ENCODE measurements around the gene LRIG1.
A peak's percentile ranks its signal among the peaks of the same experiment; 100 is the strongest.

LRIG1 gene

GRCh38 chr3:66382142-66382541 lies 118.7 kb downstream of the LRIG1 start:
- no peak for DNase-seq (ENCODE audit: low read depth)

DNA sequence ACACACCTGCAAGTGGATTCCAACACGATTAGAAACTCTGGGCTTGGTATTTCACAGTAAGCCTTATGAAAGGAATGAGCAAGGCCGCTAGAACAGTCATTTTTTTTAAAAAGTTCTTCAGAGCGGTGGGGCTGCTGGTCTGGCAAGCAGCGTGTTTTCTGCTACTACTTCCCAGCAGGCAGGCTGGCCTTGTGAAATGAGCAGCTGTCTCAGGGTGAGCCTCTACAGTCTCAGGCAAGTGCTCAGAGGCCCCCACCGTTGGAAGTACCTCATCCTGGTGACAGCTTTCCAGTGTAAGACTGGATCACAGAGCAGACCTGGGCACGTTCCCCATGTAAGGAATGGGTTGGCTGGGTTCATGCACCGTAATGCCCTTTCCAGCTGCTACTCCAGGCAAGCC lies 119.2 kb downstream of the LRIG1 start:
- DNase-seq (ENCODE audit: low read depth) = no peak

- DNase-seq (ENCODE audit: low read depth) = no peak
Measured at GRCh38 chr3:66380200-66380932, 120.5 kb downstream of the LRIG1 start.

- DNase-seq (ENCODE audit: low read depth) = no peak
Measured at GRCh38 chr3:66379565-66379964, 121.3 kb downstream of the LRIG1 start.

DNA sequence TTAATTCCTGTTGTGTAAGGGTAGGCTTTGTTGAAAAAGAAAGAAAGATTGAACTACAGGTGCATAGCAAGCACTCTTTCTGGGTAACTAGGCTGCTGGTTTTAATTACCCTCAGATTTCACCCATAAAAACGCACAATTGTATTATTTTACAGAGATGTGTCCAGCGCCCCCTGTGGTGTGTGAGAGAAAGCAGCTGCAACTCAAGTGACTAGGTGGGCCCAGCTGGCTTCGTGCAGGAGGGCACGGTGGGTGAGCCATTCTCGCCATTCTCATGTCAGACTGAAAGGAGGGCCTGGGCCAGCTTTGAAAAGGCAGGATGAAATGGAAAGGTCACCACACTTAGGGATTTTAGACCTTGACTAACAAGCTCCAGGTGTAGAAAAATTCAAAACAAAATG lies 122.6 kb downstream of the LRIG1 start:
- peak; percentile 13 for DNase-seq (ENCODE audit: low read depth)

DNA sequence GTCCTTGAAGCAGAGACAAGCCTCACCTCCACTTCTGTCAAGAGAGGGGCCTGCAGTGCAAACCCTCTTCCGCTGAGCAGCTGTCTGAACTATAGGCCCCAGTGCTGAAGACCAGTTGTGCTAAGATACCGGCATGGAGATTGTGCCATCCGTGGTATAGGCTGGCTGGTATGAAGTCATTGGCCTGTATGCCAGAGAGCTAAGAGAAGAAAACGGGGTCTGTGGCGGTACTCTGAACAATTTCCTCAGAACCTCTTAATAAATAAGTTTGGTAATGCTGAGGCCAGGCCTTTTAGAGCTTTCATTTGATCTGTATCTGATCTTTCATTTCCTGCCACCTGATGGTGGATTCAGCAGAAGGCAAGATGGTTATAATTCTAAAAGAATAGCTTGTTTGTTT lies 123.0 kb downstream of the LRIG1 start:
- DNase-seq (ENCODE audit: low read depth) = no peak

GRCh38 chr3:66376568-66376967 lies 124.3 kb downstream of the LRIG1 start:
- peak; percentile 79 for DNase-seq (ENCODE audit: low read depth)

- DNase-seq (ENCODE audit: low read depth) = peak; percentile 37
Measured at GRCh38 chr3:66372681-66373350, 128.0 kb downstream of the LRIG1 start.

DNA sequence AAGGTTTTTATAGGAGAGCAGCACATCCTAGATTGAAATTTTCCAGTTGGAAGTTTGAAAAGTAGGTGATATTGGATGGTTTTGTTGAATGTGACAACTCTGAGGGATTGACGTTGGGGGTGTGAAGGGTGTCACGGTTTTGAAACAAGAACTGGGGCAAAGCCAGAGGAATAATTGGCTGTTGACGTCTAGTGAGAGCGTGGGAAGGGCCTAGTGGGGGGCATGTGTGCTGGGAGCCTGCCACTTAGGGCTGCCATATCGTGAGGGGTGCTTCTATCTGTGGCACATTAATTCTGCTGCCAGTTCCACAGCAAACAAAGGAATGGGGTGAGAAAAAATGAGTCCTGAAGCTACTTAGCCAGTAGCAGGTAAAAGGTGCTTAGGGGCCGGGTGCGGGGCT lies 129.4 kb downstream of the LRIG1 start:
- DNase-seq (ENCODE audit: low read depth) = no peak

DNA sequence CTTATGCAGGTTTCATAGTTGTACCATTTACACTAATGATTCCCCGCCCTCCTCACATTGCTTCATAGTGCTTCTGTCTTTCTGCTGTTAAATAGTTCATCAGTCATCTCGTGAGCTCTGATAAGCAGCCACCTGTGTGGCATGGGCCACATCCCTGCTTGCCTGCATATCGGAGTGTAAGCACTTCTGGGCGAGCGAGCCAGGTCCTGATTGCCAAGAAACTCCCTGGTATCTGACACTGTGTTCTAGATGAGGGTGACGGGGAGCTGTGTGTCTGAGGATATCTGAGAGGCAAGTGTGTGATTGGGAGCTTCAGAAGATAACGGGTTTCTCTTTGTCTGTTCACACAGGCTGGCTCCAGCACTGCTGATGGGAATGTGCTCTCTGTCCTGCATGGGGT lies 130.6 kb downstream of the LRIG1 start:
- no peak for DNase-seq (ENCODE audit: low read depth)

GRCh38 chr3:66367979-66368378 lies 132.8 kb downstream of the LRIG1 start:
- no peak for DNase-seq (ENCODE audit: low read depth)

DNA sequence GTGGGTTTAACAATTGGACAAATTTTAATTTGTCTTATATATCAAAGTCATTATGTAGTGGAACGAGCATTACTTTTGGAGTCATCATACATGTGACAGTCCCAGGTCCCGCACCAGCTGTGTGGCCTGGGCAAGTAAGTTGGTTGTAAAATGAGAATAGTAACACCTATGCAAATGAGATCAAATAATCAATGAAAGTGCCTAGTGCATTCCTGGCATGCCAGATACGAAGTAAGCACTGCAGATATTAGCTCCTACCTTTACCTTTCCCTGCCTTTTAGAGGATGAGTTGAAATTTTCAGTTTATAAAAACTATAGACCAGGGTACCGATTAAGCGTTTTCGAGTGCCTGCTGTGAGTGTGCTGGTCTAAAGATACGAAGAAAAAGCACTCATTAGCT lies 134.1 kb downstream of the LRIG1 start:
- DNase-seq (ENCODE audit: low read depth) = no peak

GRCh38 chr3:66365080-66365479 lies 135.7 kb downstream of the LRIG1 start:
- no peak for DNase-seq (ENCODE audit: low read depth)

GRCh38 chr3:66363148-66363547 lies 137.7 kb downstream of the LRIG1 start:
- DNase-seq (ENCODE audit: low read depth) = no peak

DNA sequence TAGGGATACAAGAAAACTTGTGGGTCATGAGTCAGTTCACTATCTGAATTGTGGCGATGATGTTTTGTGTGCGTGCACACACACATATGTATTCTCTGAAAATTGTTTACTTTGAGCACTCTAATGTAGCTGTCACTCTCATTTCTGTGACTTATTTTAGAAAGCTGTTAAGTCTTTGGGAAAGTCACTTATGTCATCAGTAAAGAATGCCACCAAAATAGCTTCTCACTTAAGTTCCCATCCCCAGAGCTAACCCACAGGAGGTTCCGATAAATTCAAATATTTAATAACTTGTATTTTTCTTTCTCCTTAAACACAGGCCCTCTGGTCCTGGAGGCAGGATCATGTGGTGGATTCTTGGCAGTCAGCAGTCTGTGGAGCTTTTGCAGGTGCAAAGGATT lies 138.3 kb downstream of the LRIG1 start:
- peak; percentile 95 for DNase-seq (ENCODE audit: low read depth)

DNA sequence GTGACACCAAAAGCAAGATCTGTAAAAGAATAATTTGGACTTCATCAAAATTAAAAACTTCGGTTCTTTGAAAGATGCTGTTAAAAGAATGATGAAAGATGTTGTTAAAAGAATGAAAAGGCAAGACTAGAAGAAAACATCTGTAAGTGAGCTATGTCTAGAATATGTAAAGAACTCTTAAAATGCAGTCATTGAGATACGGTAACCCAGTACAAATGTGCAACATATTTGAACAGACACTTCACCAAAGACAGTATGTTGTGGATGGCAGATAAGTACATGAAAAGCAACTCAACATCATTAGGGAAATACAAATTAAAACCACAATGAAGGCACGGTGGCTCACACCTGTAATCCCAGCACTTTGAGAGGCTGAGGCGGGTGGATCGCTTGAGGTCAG lies 139.5 kb downstream of the LRIG1 start:
- peak; percentile 28 for DNase-seq (ENCODE audit: low read depth)

DNA sequence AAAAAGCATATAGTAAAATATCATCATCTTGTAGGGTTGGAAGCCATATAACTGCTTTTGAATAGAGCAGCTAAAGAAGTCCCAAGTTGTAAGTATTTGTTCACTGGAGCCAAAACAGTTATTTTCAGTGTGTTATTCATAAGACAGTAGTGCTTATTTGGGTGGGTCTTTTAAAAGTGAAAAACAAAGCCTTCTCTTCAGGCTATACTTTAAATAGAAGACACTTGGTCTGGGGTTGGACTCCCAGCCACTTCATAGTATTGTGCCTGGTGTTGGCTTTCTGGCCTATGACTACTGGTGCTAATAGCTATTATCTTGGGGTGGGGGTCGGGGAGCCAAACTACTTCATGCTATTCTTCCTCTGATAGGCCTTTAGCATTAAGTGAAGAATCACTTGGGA lies 144.8 kb downstream of the LRIG1 start:
- DNase-seq (ENCODE audit: low read depth) = no peak

DNA sequence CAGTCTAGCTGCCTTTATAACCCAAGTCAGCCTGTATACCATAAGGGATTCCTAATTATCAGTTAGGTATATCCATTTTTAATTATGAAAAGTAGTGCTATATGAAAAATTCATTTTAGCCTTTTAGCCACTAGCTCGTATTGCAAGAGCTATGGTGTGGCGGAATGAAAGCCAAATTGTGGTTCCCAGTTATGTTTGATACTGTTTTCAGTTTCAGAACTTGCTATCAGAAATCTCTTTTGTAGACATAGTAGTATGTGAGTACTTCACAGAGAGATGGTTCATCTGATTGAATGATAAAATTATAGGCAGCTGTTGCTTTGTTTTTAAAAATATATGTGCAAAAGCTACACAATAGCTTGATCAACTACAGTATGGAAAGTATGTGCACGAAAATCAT lies 145.4 kb downstream of the LRIG1 start:
- no peak for DNase-seq (ENCODE audit: low read depth)

- no peak for DNase-seq (ENCODE audit: low read depth)
Measured at GRCh38 chr3:66354001-66354400, 146.8 kb downstream of the LRIG1 start.

DNA sequence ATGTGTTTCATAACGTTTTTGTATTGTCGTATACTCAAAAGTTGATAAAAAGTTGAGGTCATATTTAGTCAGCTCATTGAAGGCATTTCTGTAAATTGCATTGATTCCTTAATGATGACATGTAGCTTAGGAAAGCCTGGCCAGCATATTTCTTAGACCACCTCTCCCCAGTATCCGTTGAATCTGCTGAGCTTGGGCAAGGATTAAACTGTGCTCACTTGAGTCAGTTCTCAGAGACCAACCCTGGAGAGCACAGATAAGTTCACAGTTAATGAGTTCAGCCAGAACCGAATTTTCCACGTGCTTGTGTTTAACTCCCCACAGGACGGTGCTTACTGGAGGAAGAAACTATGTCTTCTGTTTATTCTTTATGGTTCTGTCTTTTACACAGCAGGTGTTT lies 147.3 kb downstream of the LRIG1 start:
- DNase-seq (ENCODE audit: low read depth) = peak; percentile 75

- DNase-seq (ENCODE audit: low read depth) = no peak
Measured at GRCh38 chr3:66353039-66353438, 147.8 kb downstream of the LRIG1 start.

DNA sequence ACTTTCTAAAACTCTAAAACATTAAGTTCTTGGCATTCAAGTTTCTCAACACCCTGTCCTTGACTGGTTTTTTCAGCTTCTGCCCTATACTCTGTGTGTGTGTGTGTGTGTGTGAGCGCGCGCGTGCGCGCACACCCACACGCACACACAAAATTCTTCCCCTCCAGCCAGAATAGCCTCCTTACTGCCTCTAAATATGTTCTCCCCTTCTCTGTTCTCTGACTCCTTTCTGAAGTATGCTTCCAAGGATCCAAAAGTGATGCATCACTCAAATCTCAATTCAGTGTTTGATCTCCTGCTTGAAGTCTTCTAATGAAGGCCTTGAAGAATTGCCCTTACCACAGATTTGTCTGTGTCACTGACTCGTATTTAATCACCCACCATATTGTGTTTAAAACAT lies 150.2 kb downstream of the LRIG1 start:
- DNase-seq (ENCODE audit: low read depth) = peak; percentile 52

DNA sequence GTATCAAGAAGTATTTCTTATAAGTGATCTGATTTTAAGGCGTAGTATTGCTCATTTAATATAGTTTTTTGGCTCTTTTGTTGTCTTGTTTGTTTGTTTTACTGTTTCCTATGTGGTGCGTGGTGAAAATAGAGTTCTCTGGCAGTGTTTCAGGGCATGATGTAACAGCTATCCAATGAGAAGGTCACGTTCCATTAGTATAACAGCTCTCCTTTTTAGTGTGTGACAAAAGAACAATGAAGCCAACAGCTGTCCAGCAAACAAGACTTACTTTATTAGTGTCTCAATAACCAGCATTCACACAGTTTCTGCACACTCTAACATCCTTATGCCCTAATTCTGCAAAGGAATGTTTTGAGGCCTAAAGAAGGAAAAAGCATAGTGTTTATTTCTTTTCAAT lies 152.1 kb downstream of the LRIG1 start:
- no peak for DNase-seq (ENCODE audit: low read depth)
